NB4 (cell line): ENCODE measurements around the gene DIPK1C.

ENCODE experiments used
- MYC ChIP-seq: IDR thresholded peaks from 2 replicates; pipeline ENCODE4 v1.6.1; 2011; ENCODE audit warnings: low read depth, low read length
- POLR2A ChIP-seq: IDR thresholded peaks from 2 replicates; pipeline ENCODE4 v1.6.1; 2011; ENCODE audit warnings: mild to moderate bottlenecking; ENCODE audit not compliant: insufficient read length; ENCODE audit errors: extremely low read depth
- TF ChIP-seq, protein P1 (sequence below): IDR thresholded peaks from one replicate; pipeline ENCODE4 v1.5.1; 2012; ENCODE audit warnings: low read depth, low read length
- TF ChIP-seq, protein P2 (sequence below): IDR thresholded peaks from 2 replicates; pipeline ENCODE4 v1.6.1; 2011; ENCODE audit warnings: low read depth, low read length

DNA sequence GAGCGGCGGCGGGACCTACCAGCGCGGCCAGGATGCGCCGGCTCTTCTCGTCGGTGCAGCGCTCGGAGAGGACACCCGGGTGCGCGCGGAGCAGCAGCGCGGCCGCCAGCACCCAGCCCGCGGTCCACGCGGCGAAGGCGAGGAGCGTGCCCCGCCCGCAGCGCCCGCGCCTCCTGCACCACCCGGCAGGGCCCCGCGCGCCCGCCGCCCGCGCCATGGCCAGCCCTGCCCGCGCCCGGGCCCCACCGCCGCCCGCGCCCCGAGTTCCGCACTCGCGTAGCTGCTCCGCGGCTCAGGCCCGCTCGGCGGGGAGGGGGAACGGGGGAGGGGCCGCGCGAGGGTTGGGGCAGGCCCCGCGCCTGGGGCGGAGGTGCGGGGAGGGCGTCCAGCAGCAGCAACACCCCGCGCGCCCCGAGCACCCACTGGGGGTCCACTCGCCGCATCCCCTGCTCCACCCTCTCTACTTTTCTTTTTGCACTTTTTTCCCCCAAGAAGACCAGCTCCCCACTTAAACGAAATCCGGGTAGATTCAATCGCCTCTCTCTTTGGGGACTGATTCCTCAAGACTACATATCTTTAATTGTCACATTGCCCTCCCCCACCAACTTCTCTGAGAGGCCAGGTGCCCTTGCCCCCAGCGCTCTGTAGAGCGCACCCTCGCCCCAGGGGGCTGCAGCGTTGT is at the start of gene DIPK1C:
- TF ChIP-seq, protein P1, sequence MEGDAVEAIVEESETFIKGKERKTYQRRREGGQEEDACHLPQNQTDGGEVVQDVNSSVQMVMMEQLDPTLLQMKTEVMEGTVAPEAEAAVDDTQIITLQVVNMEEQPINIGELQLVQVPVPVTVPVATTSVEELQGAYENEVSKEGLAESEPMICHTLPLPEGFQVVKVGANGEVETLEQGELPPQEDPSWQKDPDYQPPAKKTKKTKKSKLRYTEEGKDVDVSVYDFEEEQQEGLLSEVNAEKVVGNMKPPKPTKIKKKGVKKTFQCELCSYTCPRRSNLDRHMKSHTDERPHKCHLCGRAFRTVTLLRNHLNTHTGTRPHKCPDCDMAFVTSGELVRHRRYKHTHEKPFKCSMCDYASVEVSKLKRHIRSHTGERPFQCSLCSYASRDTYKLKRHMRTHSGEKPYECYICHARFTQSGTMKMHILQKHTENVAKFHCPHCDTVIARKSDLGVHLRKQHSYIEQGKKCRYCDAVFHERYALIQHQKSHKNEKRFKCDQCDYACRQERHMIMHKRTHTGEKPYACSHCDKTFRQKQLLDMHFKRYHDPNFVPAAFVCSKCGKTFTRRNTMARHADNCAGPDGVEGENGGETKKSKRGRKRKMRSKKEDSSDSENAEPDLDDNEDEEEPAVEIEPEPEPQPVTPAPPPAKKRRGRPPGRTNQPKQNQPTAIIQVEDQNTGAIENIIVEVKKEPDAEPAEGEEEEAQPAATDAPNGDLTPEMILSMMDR: no peak
- TF ChIP-seq POLR2A: no peak
- TF ChIP-seq MYC: no peak
- TF ChIP-seq, protein P2, sequence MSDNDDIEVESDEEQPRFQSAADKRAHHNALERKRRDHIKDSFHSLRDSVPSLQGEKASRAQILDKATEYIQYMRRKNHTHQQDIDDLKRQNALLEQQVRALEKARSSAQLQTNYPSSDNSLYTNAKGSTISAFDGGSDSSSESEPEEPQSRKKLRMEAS: no peak
